ENCODE results near the gene OMP. TPM values are rescaled to one million over a fixed set of nuclear protein-coding genes. Genes with fewer than 3 reads are reported as not detected.

Gene OMP
- total RNA-seq, 1 experiment from 2014 or later: not detected

- TF ChIP-seq PRDM15 (CRISPR knock-in tag; IDR thresholded peaks at IDR 0.05): no peak
- no peak for TF ChIP-seq ZMAT4 (CRISPR knock-in tag; IDR thresholded peaks at IDR 0.05)
- no peak for TF ChIP-seq ZNF396 (CRISPR knock-in tag; IDR thresholded peaks at IDR 0.05; ENCODE audit: borderline replicate concordance)
- TF ChIP-seq EMX1 (CRISPR knock-in tag; IDR thresholded peaks at IDR 0.05): no peak
- TF ChIP-seq USF1 (CRISPR knock-in tag; IDR thresholded peaks at IDR 0.05): no peak
- no peak for TF ChIP-seq GABPB1 (CRISPR knock-in tag; IDR thresholded peaks at IDR 0.05)
- TF ChIP-seq HMGXB4 (CRISPR knock-in tag; IDR thresholded peaks at IDR 0.05): no peak
Observed at GRCh38 chr11:77121876-77122575, 19.4 kb downstream of the OMP start (continued).

GRCh38 chr11:77122576-77123212 is 20.1 kb downstream of the OMP start:
- TF ChIP-seq AR (CRISPR knock-in tag; IDR thresholded peaks at IDR 0.05) (no peak), FOXJ3 (CRISPR knock-in tag; IDR thresholded peaks at IDR 0.05; ENCODE audit: borderline replicate concordance) (no peak), SP1 (CRISPR knock-in tag; conservative IDR thresholded peaks at IDR 0.05) (no peak)
- DNase-seq (ENCODE audit: low spot score): no peak
- no peak overlapping the region for H3K27ac Mint-ChIP-seq
- H3K27me3 Mint-ChIP-seq (ENCODE audit: low read depth): no peaks in the 10 kb centered on the region
- ChIA-PET POLR2A (no interaction called here), CTCF (interaction anchor here (1.4 to 2.2 kb wide), 2 partner anchors 9 to 66 kb away, joined by 3 to 11 read pairs; no protein-coding TSS in a partner anchor)
- peaks cover 13% of the 10 kb centered on the region for H3K4me1 Mint-ChIP-seq
- H3K9me3 Mint-ChIP-seq: no peaks in the 10 kb centered on the region
- peaks cover 3% of the 10 kb centered on the region; the same call in 1 of the 2 replicates for H3K36me3 Mint-ChIP-seq
- no peak overlapping the region for H3K4me3 Mint-ChIP-seq
- ATAC-seq: no peak

GRCh38 chr11:77123591-77123990 is 21.0 kb downstream of the OMP start:
- 0 out of 2 replicates have a peak overlapping the region, but pooled peaks have one; percentile 19 for H3K27ac Mint-ChIP-seq
- H3K9me3 Mint-ChIP-seq: no peaks in the 10 kb centered on the region
- ATAC-seq (no peak), DNase-seq (ENCODE audit: low spot score) (no peak)
- no peaks in the 10 kb centered on the region for H3K27me3 Mint-ChIP-seq (ENCODE audit: low read depth)
- ChIA-PET CTCF (interaction anchor here (2.2 kb wide), 1 partner anchor 10 kb away, joined by 11 read pairs; no protein-coding TSS in a partner anchor), POLR2A (no interaction called here)
- no peak for TF ChIP-seq MXD4 (CRISPR knock-in tag; IDR thresholded peaks at IDR 0.05; ENCODE audit: borderline replicate concordance)
- TF ChIP-seq ATF1 (CRISPR knock-in tag; IDR thresholded peaks at IDR 0.05): no peak
- no peak for TF ChIP-seq NFATC4 (CRISPR knock-in tag; IDR thresholded peaks at IDR 0.05)
- H3K36me3 Mint-ChIP-seq: peaks cover 3% of the 10 kb centered on the region; the same call in 1 of the 2 replicates
- H3K4me1 Mint-ChIP-seq: peaks cover 21% of the 10 kb centered on the region
- no peak overlapping the region for H3K4me3 Mint-ChIP-seq
